SK-N-MC (cell line): Measurements from ENCODE around the gene EPC2.

ENCODE experiments used
- EZH2 ChIP-seq: fragments of 200-600 bp; sonication (generic); IDR thresholded peaks from one replicate; pipeline ENCODE4 v1.6.1; 2017; ENCODE audit warnings: antibody characterized with exemption
- FOXP2 ChIP-seq: optimal IDR thresholded peaks from 2 replicates; pipeline ENCODE3; 2011; ENCODE audit warnings: mild to moderate bottlenecking, moderate library complexity; ENCODE audit not compliant: insufficient read depth; ENCODE audit errors: extremely low read length, control extremely low read depth
- POLR2AphosphoS5 ChIP-seq: IDR thresholded peaks from 2 replicates; pipeline ENCODE4 v1.6.1; 2012; ENCODE audit warnings: mild to moderate bottlenecking, low read depth, low read length, borderline replicate concordance

- no peak for TF ChIP-seq EZH2
- TF ChIP-seq POLR2AphosphoS5, result no peak
- no peak for TF ChIP-seq FOXP2
These were observed 14.5 kb downstream of the EPC2 start for GRCh38 chr2:148658807-148659722.
